HG02759 (cell line): Measurements from ENCODE around the gene NDST3.

Experiments
- ATAC-seq: cut with Tn5 transposase; IDR thresholded peaks from one replicate; pipeline ENCODE4 v1.9.1; 2021; ENCODE audit warnings: mild to moderate bottlenecking, moderate library complexity; ENCODE audit not compliant: unreplicated experiment

NDST3 gene

DNA sequence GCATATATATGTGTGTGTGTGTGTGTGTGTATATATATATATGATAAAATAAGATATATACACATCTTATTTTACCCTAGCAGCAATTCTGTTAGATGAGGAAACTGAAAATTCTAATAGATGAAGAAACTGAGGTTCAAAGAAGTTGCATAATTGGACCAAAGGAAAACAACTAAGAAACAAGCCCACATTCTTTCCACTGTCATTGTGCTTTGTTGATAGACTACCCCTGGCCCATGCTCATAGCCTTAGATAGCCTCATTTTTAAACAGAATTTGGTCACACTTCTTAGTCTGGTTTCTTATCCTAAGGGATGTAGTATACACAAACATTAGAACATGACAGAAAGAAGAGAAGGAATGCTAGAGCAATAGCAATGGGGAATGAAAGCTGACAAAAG, 138.8 kb downstream of the NDST3 start:
- ATAC-seq, result no peak

DNA sequence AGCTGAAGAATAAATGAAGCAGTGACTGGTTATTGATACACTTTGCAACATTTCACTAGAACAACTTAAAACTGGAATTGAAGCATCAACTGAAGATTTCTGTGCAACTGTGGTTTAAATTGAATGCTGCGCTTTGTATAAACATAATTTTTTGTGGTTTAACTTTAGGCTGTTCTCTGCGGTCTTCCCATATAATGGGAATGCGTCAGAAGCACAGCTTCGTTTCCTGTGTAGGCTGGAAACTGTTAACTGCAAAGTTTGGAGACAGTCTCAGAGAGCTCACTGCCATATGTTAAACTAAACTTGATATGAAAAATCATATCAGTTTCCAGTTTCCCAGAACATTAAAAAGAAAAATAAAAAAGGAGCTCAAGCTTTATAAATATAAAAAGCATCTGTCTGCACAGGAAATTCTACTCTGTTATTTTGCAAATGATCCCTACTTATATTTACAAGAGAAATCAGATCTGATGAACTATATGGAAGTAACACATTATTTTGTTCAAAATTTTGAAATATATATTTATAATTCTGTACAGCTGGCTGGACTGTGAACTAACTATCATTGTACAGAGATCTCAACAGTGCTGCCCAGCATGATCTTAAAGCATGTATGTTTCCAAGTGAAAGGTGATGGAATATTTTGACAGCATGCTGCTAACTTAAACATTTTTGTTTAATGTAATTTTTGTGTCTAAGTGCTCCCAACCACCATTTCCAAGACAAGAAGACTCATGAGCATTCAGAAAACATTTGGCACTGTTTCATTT, 139.9 kb downstream of the NDST3 start:
- no peak for ATAC-seq

DNA sequence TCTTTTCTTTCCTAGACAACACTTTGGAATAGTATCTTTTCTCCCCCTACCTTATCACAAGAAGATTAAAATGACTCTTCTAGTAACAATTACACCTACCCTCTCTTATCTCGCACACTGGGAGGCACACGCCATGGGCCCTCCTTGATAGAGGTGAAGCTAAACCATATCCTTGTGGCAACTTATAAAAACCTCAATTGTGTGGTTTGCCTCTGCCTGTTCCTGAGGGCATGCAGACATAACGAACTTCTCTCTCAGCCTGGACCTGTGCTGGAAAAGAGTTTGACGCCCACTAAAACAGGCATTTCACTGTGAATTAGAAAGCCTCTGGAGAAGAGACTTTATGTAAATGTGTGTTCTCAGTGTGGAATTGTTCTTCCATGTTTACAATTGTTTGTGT, 141.2 kb downstream of the NDST3 start:
- ATAC-seq, result no peak

DNA sequence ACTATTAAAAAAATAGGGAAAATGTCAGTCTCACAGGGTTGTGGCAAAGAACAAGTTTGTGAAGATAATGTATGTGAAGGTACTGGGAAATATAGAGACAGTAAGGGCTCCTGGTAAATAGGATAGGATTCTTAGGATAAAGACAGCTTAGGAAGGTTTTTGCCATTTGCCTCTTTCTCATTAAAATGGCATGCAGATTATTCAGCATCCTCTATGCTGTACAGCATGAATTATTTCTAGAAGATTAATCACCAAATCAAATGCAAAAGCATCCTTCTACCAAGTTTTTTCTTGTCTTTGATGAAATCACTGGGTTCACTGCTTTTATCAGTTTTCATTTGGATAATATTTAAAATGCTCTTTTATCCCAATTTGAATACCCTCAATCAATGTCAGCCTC, 142.8 kb downstream of the NDST3 start:
- ATAC-seq, result no peak

DNA sequence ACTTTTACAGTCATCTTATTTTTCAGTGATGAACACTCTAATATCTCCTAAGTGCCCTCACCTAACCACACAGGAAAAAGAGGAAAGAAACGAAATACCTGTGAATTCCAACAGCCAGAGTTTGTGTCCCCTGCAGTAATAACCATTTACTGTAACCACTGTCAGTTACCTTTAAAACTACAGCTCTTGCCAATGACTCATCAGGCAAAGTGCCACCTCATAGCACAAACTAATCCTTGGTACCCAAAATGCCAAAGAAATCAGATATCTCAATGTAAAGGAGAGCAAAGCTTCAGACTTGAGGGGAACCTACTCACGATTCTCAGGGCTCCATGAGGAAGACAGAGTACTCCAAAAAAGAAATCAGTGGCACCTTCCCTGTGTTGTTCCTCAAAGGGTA, 146.5 kb downstream of the NDST3 start:
- ATAC-seq, result no peak

DNA sequence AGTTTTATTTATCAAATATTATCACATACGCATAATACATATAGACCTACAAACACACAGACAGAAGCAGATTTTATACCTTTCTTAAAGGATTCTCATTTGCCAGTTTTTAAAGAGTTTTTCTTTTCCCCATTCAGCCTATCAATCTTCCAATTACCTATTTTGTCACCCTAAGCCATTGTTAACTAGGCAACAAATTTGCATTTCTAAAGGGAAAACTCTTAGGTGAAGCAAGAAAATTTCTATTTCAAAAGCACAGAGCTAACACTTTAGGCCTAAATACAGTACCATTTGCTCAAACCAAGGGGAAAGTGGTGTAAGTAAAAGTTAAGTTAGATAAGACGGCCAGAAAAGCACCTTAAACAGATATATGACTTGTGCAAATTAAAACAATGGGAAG, 156.6 kb downstream of the NDST3 start:
- ATAC-seq, result no peak

DNA sequence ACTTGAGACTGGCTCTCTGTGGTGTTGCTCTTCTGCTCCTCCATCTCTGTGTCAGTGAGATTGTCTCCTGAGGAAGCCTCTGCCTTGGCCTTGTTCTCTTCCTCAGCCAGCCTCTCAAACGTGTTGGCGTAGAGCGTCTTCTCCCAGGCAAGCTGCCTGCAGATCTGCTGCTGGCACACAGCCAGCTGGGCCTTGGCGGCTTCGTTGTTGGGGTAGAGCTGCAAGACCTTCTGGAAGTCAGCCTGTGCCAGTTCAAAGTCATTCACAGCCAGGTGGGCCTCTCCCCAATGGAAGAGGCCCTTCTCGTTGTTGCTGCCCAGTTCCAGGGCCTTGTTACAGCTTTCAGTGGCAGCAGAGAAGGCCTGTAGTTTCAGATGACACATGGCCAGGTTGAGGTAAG, 159.1 kb downstream of the NDST3 start:
- no peak for ATAC-seq

DNA sequence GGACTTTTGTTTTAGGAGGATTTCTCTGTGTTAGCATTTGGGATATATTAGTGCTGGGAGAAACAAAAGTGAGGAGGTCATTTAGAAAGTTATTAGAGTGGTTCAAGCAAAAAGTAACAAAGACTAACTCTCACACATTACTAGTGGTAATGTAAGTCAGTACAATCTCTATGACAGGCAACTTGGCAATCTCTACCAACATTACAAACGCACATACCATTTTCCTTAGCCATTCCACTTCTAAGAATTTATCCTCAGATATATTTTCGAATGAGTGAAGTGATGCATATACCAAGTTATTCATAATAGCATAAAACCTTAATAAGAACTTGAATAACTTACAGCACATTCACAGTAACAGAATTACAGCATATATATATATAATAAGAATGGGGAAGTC, 172.3 kb downstream of the NDST3 start:
- ATAC-seq, result no peak

DNA sequence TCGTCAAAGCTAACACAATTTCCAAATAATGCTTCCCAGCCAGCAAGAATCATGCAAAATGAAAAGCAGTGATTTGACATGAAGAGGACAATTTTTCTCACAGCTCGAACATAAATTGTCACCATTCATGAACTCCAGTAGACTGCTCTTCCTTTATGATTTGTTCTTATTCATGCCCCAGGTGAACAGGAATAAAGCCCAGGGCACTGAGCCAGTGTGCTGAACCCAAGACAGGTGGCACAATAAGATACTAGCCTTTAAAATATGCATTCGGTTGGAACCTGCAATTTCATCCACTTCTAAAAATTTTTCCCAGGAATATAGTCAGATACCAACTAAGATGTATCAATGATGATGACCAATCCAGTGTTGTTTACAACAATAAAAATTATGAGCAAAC, 178.8 kb downstream of the NDST3 start:
- no peak for ATAC-seq

DNA sequence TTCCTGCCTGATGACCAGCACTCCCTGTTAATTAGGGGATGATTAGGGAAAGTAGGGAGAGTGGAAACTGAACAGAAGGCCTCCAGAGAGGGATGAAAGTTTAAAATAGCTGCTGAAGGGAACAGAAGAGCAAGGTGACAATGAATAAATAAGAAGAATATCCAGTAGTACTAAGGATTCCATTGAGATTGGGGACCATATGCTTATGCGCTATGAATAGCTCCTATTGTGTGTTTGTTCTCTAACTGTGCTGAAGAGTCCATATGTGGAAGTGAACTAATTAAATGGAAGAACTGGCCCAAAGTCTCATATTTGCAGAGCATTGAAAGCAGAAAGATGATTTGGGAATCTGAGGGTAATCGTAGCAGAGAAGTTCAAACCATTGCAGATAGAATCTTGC, 181.5 kb downstream of the NDST3 start:
- ATAC-seq, result no peak

DNA sequence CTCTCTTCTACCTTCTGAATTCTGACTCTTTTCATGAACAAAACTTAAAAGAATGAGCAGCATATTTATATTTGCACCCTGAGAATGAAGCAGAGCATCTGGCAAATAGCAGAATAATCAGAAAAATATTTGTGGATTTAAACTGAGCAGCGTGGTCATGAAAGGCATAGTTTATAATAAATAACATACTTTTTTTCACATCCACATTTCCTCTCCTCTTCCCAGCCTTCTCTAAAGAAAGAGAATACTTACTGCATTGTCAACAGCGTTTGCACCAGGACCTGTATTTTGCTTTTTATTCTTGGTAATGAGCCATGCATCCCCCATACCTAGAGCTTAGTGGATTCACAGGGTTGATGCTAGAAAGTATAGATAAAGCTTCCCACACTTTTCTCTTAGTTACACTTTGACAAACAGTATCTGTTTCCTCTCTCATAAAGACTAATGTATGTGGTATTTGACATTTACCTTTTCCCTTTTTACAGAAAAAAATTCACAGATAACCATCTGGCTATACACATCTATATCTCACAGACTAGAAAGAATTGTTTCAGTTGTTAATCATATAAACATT, 187.0 kb downstream of the NDST3 start:
- no peak for ATAC-seq

DNA sequence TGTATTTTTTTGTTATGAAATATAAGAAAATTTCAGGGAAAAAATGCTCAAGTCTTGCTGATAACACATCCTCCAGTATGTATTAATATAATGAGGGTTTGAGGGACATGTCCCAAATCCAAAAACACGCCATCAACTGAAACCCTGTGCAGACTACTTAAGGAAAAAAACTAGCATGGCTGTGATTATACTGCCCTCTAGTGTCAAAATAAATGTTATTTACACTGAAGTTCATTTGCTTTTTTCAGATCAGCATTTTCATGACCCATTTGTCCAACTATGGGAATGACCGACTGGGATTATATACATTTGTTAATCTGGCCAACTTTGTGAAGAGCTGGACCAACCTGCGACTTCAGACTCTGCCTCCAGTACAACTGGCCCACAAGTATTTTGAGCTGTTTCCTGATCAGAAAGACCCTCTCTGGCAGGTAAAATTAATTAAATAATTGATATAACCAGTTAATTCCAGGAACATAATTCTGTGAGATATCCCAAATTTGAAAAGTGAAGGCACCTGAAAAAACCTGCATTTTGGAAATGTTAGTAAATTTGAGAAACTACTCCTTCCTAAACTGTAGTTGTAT, 190.1 kb downstream of the NDST3 start:
- no peak for ATAC-seq

DNA sequence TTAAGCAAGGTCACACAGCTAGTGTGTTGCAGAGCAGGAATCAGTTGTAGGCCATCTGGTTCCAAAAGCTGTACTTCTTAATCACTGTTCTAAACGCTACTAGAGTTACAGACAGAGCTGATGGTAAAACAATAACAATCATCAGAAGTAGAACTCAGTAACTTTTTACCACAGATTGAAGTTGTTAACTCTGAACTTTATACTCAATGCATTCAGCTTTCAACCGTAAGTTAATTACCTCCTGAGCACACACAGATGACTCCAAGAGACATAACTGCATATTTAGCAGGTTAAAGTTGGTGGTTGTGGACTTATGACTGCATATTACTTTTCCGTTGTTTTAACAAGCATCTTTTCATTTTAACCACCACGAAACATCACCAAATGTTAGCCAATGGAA, 191.2 kb downstream of the NDST3 start:
- ATAC-seq, result no peak

DNA sequence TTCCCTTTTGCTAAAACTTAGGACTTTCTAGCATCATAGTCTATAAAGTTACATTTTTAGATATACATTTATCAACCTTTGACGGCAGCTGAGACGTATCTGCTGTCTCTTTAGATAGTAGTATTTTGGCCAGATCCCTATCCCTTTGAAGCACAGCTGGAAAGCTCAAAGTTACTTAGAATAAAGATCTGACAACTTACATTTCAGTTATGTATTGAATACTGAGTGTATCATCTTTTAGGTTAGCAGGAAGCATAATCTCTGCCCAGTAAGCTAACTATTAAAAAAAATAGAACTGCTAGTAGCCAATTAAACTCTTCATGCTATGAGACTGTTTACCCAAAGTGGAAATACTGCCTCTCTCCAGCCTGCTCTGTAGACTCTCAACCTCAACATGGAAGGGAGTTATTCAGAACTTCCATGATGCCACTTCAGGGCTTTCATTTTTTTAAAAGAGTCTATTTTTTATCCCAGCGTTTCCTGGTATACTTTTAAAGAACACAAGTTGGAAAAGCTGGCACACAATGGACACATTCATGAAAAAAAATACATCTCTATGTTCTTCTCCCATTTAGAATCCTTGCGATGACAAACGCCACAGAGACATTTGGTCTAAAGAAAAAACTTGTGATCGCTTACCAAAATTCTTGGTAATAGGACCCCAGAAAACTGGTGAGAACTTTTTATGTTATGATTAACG, 192.2 kb downstream of the NDST3 start:
- ATAC-seq, result no peak

DNA sequence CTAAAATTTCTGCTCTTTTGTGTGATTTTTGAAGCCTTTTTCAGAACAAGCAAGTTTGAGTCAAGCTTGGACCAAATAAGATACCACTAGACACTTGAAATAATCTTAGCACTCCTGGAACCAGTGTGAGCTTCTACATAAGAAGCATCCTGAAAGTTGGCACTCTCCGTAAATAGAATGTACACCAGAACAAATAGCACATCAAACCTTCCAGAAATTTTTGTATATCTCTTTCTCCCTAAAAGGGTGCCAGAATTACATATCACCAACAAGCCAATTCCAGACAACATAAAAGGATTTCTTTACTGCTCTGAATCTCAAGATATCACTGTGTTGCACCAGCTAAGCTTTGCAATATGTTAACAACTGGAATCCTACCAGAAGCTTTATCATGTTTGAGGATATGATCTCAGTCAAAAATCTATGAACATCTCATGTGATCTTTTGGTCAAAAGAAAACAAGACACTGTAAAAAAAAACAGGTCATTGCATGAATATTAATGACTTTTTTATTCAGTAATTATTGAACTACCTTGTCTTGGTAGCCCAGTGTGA, 201.4 kb downstream of the NDST3 start:
- no peak for ATAC-seq

DNA sequence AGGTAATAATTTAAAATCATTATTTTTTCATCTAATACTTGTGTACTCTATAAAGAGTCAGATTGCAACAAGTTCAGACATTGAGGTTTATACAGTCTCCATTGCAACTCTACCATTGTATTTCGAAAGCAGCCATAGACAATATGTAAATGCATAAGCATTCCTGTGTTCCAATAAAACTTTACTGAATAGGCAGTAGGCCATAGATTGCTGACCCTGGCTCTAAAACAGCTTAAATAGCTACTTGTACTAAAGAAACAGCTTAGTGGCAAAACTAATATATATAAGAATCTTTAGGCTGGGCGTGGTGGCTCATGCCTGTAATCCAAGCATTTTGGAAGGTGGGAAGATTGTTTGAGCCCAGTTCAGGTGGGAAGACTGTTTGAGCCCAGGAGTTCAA, 203.2 kb downstream of the NDST3 start:
- no peak for ATAC-seq

DNA sequence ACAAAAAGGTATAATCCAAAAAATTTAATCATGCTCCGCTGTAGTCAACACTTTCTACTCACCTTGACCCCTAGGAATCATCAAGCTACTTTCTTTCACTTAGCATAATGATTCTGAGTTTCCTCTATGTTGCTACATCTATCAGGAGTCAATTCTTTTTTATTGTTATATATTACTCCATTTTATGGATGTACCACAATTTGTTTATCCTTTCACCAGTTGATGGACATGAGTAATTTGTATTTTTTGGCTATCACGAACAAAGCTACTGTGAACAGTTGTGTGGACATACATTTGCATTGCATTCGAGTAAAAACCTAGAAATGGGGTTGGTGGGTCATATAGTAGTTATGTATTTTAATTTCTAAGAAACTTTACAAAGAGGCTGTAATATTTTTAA, 215.6 kb downstream of the NDST3 start:
- no peak for ATAC-seq

DNA sequence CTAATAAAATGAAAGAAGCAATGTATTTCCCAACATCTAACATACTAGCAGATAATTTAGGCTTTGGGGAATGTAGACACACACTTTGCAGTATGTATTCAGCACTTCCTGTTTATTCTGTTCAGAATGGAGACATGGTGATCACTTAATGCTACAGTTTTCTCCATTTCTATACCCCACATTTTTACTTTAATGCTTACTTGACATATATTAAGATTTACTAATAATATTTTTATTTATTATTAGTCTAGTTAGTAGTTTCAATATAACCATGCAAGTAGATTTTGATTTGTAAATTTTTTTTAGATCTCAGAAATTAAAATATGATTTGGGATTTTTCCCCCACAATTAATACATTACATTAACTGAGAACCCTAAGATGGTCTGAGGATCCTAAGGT, 220.1 kb downstream of the NDST3 start:
- no peak for ATAC-seq

DNA sequence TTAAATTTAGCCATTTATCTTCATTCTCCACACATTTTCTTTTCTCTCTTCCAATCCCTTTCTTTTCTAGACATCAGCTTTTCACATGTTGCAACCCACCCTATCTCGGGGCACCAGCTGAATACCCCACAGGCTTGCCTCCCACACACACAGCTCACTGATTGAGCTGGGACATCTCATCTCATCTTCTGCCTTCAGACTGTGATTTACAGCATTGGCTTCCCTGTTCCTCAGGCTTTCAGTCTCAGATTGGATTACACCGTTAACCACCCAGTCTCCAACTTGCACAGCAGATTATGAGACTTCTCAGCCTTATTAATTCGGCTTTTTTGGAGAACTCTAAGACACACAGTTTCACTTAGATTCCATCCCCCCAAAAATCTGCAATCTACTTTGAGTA, 224.8 kb downstream of the NDST3 start:
- ATAC-seq, result no peak

DNA sequence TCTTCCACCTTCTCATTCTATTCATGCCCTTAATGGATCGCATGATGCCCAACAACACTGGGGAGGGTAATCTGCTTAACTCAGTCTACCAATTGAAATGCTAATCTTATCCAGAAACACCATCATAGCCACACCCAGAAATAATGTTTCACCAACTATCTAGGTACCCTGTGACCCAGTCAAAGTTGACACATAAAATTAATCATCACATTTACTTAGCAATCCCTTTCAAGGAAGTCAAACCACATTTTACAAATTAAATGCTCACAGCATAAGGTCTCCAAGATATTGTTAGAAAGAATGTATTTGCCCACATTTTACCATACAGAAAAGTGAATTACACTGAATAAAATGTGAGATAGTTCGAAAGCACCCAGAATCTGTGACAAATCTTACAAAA, 226.0 kb downstream of the NDST3 start:
- no peak for ATAC-seq

DNA sequence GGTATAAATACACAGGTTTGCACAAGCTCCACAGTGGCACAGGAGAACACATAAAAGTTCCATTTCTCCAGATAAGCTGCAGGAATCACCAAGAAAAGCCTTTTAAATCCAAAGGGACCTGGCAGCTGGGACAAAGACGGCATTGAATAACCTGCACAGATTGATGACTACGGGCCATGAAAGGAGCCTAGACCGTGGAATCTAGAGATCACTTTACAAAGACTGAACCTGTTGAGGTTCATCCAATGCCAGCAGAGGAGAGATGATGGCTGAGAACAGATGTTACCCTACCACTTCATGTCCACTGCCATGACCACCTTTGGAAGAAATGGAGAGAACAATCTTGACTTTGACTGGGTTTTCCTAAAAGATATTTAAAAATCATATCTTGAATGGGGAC, 229.8 kb downstream of the NDST3 start:
- no peak for ATAC-seq
